H9 (cell line): Measurements from ENCODE around the gene EHBP1L1. TPM values are rescaled to one million over a fixed set of nuclear protein-coding genes. Genes with fewer than 3 reads are reported as not detected.
A peak's percentile ranks its signal among the peaks of the same experiment; 100 is the strongest.

Experiments used
- DNase-seq: peaks from one replicate; pipeline ENCODE4 v3.0.0-alpha.2; 2017
- H2AFZ ChIP-seq: one replicate; pipeline ENCODE4 v1.6.1; 2013; ENCODE audit warnings: mild to moderate bottlenecking, low read length, control low read depth, moderate library complexity
- H2AK5ac ChIP-seq: 2 replicates; pipeline ENCODE4 v1.6.1; 2013; ENCODE audit warnings: low read length, control low read depth, mixed read lengths; ENCODE audit not compliant: insufficient read length
- H2BK120ac ChIP-seq: one replicate; pipeline ENCODE4 v1.6.1; 2013; ENCODE audit warnings: low read depth, mild to moderate bottlenecking, low read length, control low read depth, inconsistent platforms; ENCODE audit not compliant: poor library complexity, severe bottlenecking
- H2BK12ac ChIP-seq: 2 replicates; pipeline ENCODE4 v1.6.1; 2013; ENCODE audit warnings: low read length, control low read depth, mixed read lengths, low read depth; ENCODE audit not compliant: insufficient read length
- H2BK15ac ChIP-seq: 2 replicates; pipeline ENCODE4 v1.6.1; 2013; ENCODE audit warnings: low read depth, low read length, control low read depth
- H2BK20ac ChIP-seq: one replicate; pipeline ENCODE4 v1.6.1; 2013; ENCODE audit warnings: low read depth, mild to moderate bottlenecking, low read length, control low read depth, inconsistent platforms; ENCODE audit not compliant: poor library complexity, severe bottlenecking
- H2BK5ac ChIP-seq: 2 replicates; pipeline ENCODE4 v1.6.1; 2013; ENCODE audit warnings: low read length, control low read depth, mixed read lengths; ENCODE audit not compliant: insufficient read length
- H3K14ac ChIP-seq: 2 replicates; pipeline ENCODE4 v1.6.1; 2013; ENCODE audit warnings: low read length, control low read depth; ENCODE audit not compliant: insufficient read depth
- H3K18ac ChIP-seq: 2 replicates; pipeline ENCODE4 v1.6.1; 2013; ENCODE audit warnings: low read depth, mild to moderate bottlenecking, mixed read lengths, low read length, control low read depth; ENCODE audit not compliant: insufficient read length
- H3K23ac ChIP-seq: 2 replicates; pipeline ENCODE4 v1.6.1; 2013; ENCODE audit warnings: low read length, control low read depth, mixed read lengths, low read depth; ENCODE audit not compliant: insufficient read length
- H3K23me2 ChIP-seq: 2 replicates; pipeline ENCODE4 v1.6.1; 2013; ENCODE audit warnings: low read depth, mild to moderate bottlenecking, mixed read lengths, low read length, control low read depth; ENCODE audit not compliant: insufficient read length, poor library complexity, severe bottlenecking
- H3K27ac ChIP-seq: 2 replicates; pipeline ENCODE4 v1.5.1; 2013; ENCODE audit warnings: low read length, control low read depth, mixed read lengths, low read depth; ENCODE audit not compliant: insufficient read length
- H3K27me3 ChIP-seq: 2 replicates; pipeline ENCODE4 v1.6.1; 2013; ENCODE audit warnings: low read length, control low read depth, inconsistent platforms; ENCODE audit not compliant: insufficient read depth
- H3K4ac ChIP-seq: 2 replicates; pipeline ENCODE4 v1.6.1; 2013; ENCODE audit warnings: low read depth, mild to moderate bottlenecking, control low read depth, inconsistent platforms, low read length, moderate library complexity
- H3K4me1 ChIP-seq: 2 replicates; pipeline ENCODE4 v1.6.1; 2013; ENCODE audit warnings: low read length, control low read depth, inconsistent platforms; ENCODE audit not compliant: insufficient read depth
- H3K4me2 ChIP-seq: 2 replicates; pipeline ENCODE4 v1.6.1; 2013; ENCODE audit warnings: low read length, control low read depth, mixed read lengths; ENCODE audit not compliant: insufficient read length, insufficient read depth
- H3K56ac ChIP-seq: 2 replicates; pipeline ENCODE4 v1.6.1; 2013; ENCODE audit warnings: low read depth, mild to moderate bottlenecking, mixed read lengths, low read length, control low read depth; ENCODE audit not compliant: insufficient read length
- H3K79me1 ChIP-seq: 2 replicates; pipeline ENCODE4 v1.6.1; 2013; ENCODE audit warnings: low read depth, mild to moderate bottlenecking, moderate library complexity, low read length, control low read depth, inconsistent platforms; ENCODE audit not compliant: insufficient read depth, poor library complexity, severe bottlenecking
- H3K79me2 ChIP-seq: 2 replicates; pipeline ENCODE4 v1.6.1; 2013; ENCODE audit warnings: low read length, control low read depth, inconsistent platforms; ENCODE audit not compliant: insufficient read depth
- H3K9ac ChIP-seq: 2 replicates; pipeline ENCODE4 v1.6.1; 2013; ENCODE audit warnings: low read length, control low read depth, mixed read lengths; ENCODE audit not compliant: insufficient read length; ENCODE audit errors: extremely low read depth
- H3K9me3 ChIP-seq: one replicate; pipeline ENCODE4 v1.6.1; 2013; ENCODE audit warnings: low read depth, low read length, inconsistent platforms; ENCODE audit not compliant: control insufficient read depth
- H3T11ph ChIP-seq: one replicate; pipeline ENCODE4 v1.6.1; 2013; ENCODE audit warnings: mild to moderate bottlenecking, low read length, control low read depth, inconsistent platforms
- H4K20me1 ChIP-seq: one replicate; pipeline ENCODE4 v1.6.1; 2013; ENCODE audit not compliant: control insufficient read depth, insufficient read length, insufficient read depth
- H4K5ac ChIP-seq: 2 replicates; pipeline ENCODE4 v1.6.1; 2013; ENCODE audit warnings: low read depth, mild to moderate bottlenecking, mixed read lengths, low read length, control low read depth; ENCODE audit not compliant: insufficient read length
- H4K8ac ChIP-seq: replicated peaks from 2 replicates; pipeline ENCODE4 v1.6.1; 2013; ENCODE audit warnings: low read length, control low read depth, mixed read lengths, low read depth; ENCODE audit not compliant: insufficient read length
- H4K91ac ChIP-seq: 2 replicates; pipeline ENCODE4 v1.6.1; 2013; ENCODE audit warnings: low read depth, mild to moderate bottlenecking, moderate library complexity, mixed read lengths, low read length, control low read depth; ENCODE audit not compliant: insufficient read length
- H3K27ac Mint-ChIP-seq, 3 experiments: 2 replicates in 2 of 3; 3 replicates in 1 of 3; pipeline ENCODE4 v1.8.0; 2020 to 2021; ENCODE audit warnings: mixed read lengths in 3 of 3, mild to moderate bottlenecking in 1 of 3, moderate library complexity in 1 of 3
- H3K27me3 Mint-ChIP-seq: 2 replicates; pipeline ENCODE4 v1.8.0; 2021; ENCODE audit warnings: low read depth, mild to moderate bottlenecking, moderate library complexity, mixed read lengths
- H3K36me3 Mint-ChIP-seq, 3 experiments: 2 replicates in 2 of 3; 3 replicates in 1 of 3; pipeline ENCODE4 v1.8.0; 2020 to 2021; ENCODE audit warnings: low read depth in 3 of 3, mixed read lengths in 3 of 3; ENCODE audit not compliant: insufficient read depth in 1 of 3
- H3K4me1 Mint-ChIP-seq, 2 experiments: 2 replicates each; pipeline ENCODE4 v1.8.0; 2020; ENCODE audit warnings: mixed read lengths in 2 of 2
- H3K4me3 Mint-ChIP-seq, 2 experiments: 2 replicates in 1 of 2; 3 replicates in 1 of 2; pipeline ENCODE4 v1.8.0; 2020 to 2021; ENCODE audit warnings: mild to moderate bottlenecking in 2 of 2, mixed read lengths in 2 of 2, moderate library complexity in 1 of 2
- H3K9me3 Mint-ChIP-seq, 2 experiments: 2 replicates in 1 of 2; 3 replicates in 1 of 2; pipeline ENCODE4 v1.8.0; 2020; ENCODE audit warnings: mild to moderate bottlenecking in 2 of 2, mixed read lengths in 2 of 2, moderate library complexity in 1 of 2
- WGBS: extraction: QIAGEN DNeasy Blood & Tissue Kit; methylation state at CpG from one replicate; pipeline ENCODE4 v1.1.7; 2013; ENCODE audit warnings: missing lambda C conversion rate, low lambda C conversion rate, mixed read lengths; ENCODE audit not compliant: insufficient read length; ENCODE audit errors: extremely low coverage; 5-methylcytosine and 5-hydroxymethylcytosine counted together
- total RNA-seq: library from RNA; stranded (reverse); gene quantifications from 2 replicates; pipeline ENCODE4 v1.2.1, GENCODE V29; 2021
- TF ChIP-seq, protein P1 (sequence below): fragments of 200-600 bp; sonication (generic); conservative IDR thresholded peaks from 3 replicates; pipeline ENCODE4 v1.8.0; 2021; ENCODE audit warnings: antibody characterized with exemption, mild to moderate bottlenecking

EHBP1L1 gene
- total RNA-seq, 1 experiment from 2014 or later: 13.8 TPM

DNA sequence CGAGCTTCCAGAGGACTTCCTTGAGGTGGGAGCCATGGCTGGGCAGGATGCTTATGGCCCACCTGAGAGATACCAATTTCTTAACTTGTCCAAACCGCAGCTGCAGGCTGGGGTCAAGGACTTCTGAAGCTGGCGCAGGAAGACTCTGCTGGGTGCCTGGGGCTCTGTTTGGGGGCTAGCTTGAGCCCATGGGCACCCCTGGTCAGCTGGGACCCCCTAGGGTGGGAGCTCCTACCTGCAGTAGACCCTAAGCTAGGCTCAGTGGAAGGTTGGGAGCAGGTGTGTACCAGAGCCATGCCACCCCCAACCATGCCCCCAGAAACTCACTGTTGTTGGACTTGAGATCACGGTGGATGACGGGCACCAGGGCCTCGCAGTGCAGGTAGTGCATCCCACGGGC lies 36.8 kb downstream of the EHBP1L1 start:
- peaks cover 7% of the 10 kb centered on the region; the same call in 1 of the 2 replicates for H3K79me2 ChIP-seq
- Mint-ChIP-seq H3K27ac (no peak overlapping the region; a peak in 1 of 7 replicates), H3K4me1 (peaks cover 17 to 30% of the 10 kb centered on the region in 2 experiments), H3K27me3 (peaks cover 3% of the 10 kb centered on the region), H3K4me3 (peak overlapping the region; percentile 94 to 97), H3K36me3 (peaks cover 13 to 43% (median 42%) of the 10 kb centered on the region in 3 experiments; a peak in 6 of 7 replicates), H3K9me3 (no peaks in the 10 kb centered on the region)
- H2BK15ac ChIP-seq: no peak overlapping the region
- H2BK20ac ChIP-seq: no peak overlapping the region
- no peak for DNase-seq
- no peak overlapping the region for H3K23ac ChIP-seq
- H3K4me2 ChIP-seq: peak overlapping the region; percentile 82
- H3K23me2 ChIP-seq: peaks cover 20% of the 10 kb centered on the region
- no peak overlapping the region for H4K5ac ChIP-seq
- no peak overlapping the region for H2BK120ac ChIP-seq
- H3K27ac ChIP-seq: no peak overlapping the region
- TF ChIP-seq, protein P1, sequence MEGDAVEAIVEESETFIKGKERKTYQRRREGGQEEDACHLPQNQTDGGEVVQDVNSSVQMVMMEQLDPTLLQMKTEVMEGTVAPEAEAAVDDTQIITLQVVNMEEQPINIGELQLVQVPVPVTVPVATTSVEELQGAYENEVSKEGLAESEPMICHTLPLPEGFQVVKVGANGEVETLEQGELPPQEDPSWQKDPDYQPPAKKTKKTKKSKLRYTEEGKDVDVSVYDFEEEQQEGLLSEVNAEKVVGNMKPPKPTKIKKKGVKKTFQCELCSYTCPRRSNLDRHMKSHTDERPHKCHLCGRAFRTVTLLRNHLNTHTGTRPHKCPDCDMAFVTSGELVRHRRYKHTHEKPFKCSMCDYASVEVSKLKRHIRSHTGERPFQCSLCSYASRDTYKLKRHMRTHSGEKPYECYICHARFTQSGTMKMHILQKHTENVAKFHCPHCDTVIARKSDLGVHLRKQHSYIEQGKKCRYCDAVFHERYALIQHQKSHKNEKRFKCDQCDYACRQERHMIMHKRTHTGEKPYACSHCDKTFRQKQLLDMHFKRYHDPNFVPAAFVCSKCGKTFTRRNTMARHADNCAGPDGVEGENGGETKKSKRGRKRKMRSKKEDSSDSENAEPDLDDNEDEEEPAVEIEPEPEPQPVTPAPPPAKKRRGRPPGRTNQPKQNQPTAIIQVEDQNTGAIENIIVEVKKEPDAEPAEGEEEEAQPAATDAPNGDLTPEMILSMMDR: no peak
- no peak overlapping the region for H3K18ac ChIP-seq
- H3K14ac ChIP-seq: no peak overlapping the region
- H3K27me3 ChIP-seq: no peaks in the 10 kb centered on the region
- no peak overlapping the region for H4K91ac ChIP-seq
- no peak overlapping the region for H3K56ac ChIP-seq
- H3K79me1 ChIP-seq: peaks cover 3% of the 10 kb centered on the region
- H3K9me3 ChIP-seq: no peaks in the 10 kb centered on the region
- H2BK5ac ChIP-seq: no peak overlapping the region
- no peak overlapping the region for H2AFZ ChIP-seq
- H3K4ac ChIP-seq: no peak overlapping the region
- no peaks in the 10 kb centered on the region; the same call in none of the 2 replicates for H3K4me1 ChIP-seq
- H2AK5ac ChIP-seq: no peak overlapping the region
- H4K8ac ChIP-seq: no peak overlapping the region
- no CpG with 5 or more reads among the region's 7 CpGs for WGBS
- no peaks in the 10 kb centered on the region for H4K20me1 ChIP-seq
- H2BK12ac ChIP-seq: no peak overlapping the region
- no peak overlapping the region for H3K9ac ChIP-seq
- no peak overlapping the region for H3T11ph ChIP-seq
